Left lung (tissue), 10 donors: ENCODE results near the gene PAF1. TPM values are rescaled to one million over a fixed set of nuclear protein-coding genes. Genes with fewer than 3 reads are reported as not detected.

ENCODE experiments used
- ATAC-seq: fragments of 200-7000 bp; cut with Tn5 transposase; one replicate; pipeline ENCODE4 v1.9.1; 2020; ENCODE audit warnings: moderate library complexity
- DNase-seq, 4 donors: peaks; one replicate each; pipeline ENCODE4 v3.0.0-alpha.2; 2013 to 2020
- H3K27ac ChIP-seq, 2 donors: fragments of 200-600 bp; sonication (generic) in 1 of 2; one replicate each; pipeline versions ENCODE4 v1.5.0 to v1.8.0; 2020 to 2021
- H3K27me3 ChIP-seq, 2 donors: fragments of 200-600 bp; sonication (generic) in 1 of 2; one replicate each; pipeline versions ENCODE4 v1.5.0 to v1.8.0; 2020 to 2021
- H3K36me3 ChIP-seq, 2 donors: fragments of 200-600 bp; sonication (generic) in 1 of 2; one replicate each; pipeline versions ENCODE4 v1.5.0 to v1.8.0; 2020 to 2021
- H3K4me1 ChIP-seq, 2 donors: fragments of 200-600 bp; one replicate each; pipeline ENCODE4 v1.8.0; 2021
- H3K4me3 ChIP-seq, 2 donors: fragments of 200-600 bp; sonication (generic) in 1 of 2; one replicate each; pipeline versions ENCODE4 v1.5.0 to v1.8.0; 2020 to 2021; ENCODE audit warnings: mild to moderate bottlenecking in 1 of 2
- H3K9me3 ChIP-seq, 2 donors: fragments of 200-600 bp; sonication (generic) in 1 of 2; one replicate each; pipeline versions ENCODE4 v1.5.0 to v1.8.0; 2020 to 2021
- CTCF ChIP-seq, 2 donors: fragments of 200-600 bp; sonication (generic) in 1 of 2; IDR thresholded peaks; one replicate each; pipeline versions ENCODE4 v1.5.0 to v1.8.0; 2021; ENCODE audit warnings: antibody characterized with exemption in 2 of 2
- intact Hi-C, 2 donors: fragments of 100-400 bp; cut with DNase I; formaldehyde crosslinking; loops; one replicate each; pipeline versions ENCODE4 v1.11.2 to v1.14.2; 2022
- polyA plus RNA-seq, 6 donors: library from polyadenylated mRNA; unstranded; fragments of 120-200 nt; gene quantifications; one replicate each; pipeline ENCODE4 v1.2.1, GENCODE V29; 2013; ENCODE audit not compliant: insufficient read length in 6 of 6
- total RNA-seq, 2 donors: library from RNA; stranded (reverse); fragmentation: NEBNext Ultra II Directional; extraction: Animal tissue kit (Norgen Biotek cat#: 25700); gene quantifications; one replicate each; pipeline ENCODE4 v1.2.1, GENCODE V29; 2021
- donor health status: DM: no; HTN: yes; CAD: no.
- donor health status: DM: no; HTN: no; CAD: no.

Gene PAF1
- total and polyA plus RNA-seq, 8 donors = 31.0 to 70.4 (median 64.9) TPM

- ATAC-seq = no peak
These were observed 20.4 kb upstream of the PAF1 start for GRCh38 chr19:39411081-39411831.

GRCh38 chr19:39410831-39411080 is 19.9 kb upstream of the PAF1 start:
- TF ChIP-seq CTCF (IDR thresholded peaks at IDR 0.05) = no peak
- Histone ChIP-seq H3K27me3 (peaks cover 0 to 12% of the 10 kb centered on the region in 2 donors), H3K36me3 (peaks cover 9 to 21% of the 10 kb centered on the region in 2 donors), H3K9me3 (no peaks in the 10 kb centered on the region), H3K4me1 (peaks cover 11 to 61% of the 10 kb centered on the region in 2 donors), H3K27ac (peak overlapping the region; percentile 98 to 100), H3K4me3 (peak overlapping the region in 1 of 2 donors; percentile 100)
- ATAC-seq = no peak
- intact Hi-C loops = no loop called here
- no peak for DNase-seq

More at GRCh38 chr19:39411081-39411831, 20.4 kb upstream of the PAF1 start:
- Histone ChIP-seq H3K4me3 (peak overlapping the region in 1 of 2 donors; percentile 100), H3K36me3 (peaks cover 9 to 21% of the 10 kb centered on the region in 2 donors), H3K4me1 (peaks cover 11 to 58% of the 10 kb centered on the region in 2 donors), H3K27me3 (peaks cover 0 to 12% of the 10 kb centered on the region in 2 donors), H3K9me3 (no peaks in the 10 kb centered on the region), H3K27ac (peak overlapping the region; percentile 98 to 100)
- DNase-seq = peak in 2 of 4 donors; percentile 38 to 55
- no peak for TF ChIP-seq CTCF (IDR thresholded peaks at IDR 0.05)
- intact Hi-C loops = no loop called here

GRCh38 chr19:39410017-39410830 is 19.3 kb upstream of the PAF1 start:
- Histone ChIP-seq H3K27me3 (peaks cover 0 to 12% of the 10 kb centered on the region in 2 donors), H3K27ac (peak overlapping the region; percentile 98 to 100), H3K4me3 (peak overlapping the region; percentile 99 to 100), H3K4me1 (peaks cover 11 to 62% of the 10 kb centered on the region in 2 donors), H3K9me3 (no peaks in the 10 kb centered on the region), H3K36me3 (peaks cover 9 to 21% of the 10 kb centered on the region in 2 donors)
- intact Hi-C loops = no loop called here
- DNase-seq (peak in 3 of 4 donors; percentile 80 to 93 (median 84)), ATAC-seq (peak; percentile 6)
- no peak for TF ChIP-seq CTCF (IDR thresholded peaks at IDR 0.05)

- peak in 3 of 4 donors; percentile 91 to 98 (median 95) for DNase-seq
- H3K9me3 ChIP-seq = no peaks in the 10 kb centered on the region
- H3K27me3 ChIP-seq = peaks cover 0 to 12% of the 10 kb centered on the region in 2 donors
- peak overlapping the region; percentile 98 to 100 for H3K27ac ChIP-seq
- TF ChIP-seq CTCF (IDR thresholded peaks at IDR 0.05) = no peak
- intact Hi-C loops = no loop called here
- H3K4me1 ChIP-seq = peaks cover 11 to 62% of the 10 kb centered on the region in 2 donors
- H3K4me3 ChIP-seq = peak overlapping the region; percentile 99 to 100
- peak; percentile 26 for ATAC-seq
- peaks cover 9 to 21% of the 10 kb centered on the region in 2 donors for H3K36me3 ChIP-seq
These were observed 18.5 kb upstream of the PAF1 start for GRCh38 chr19:39409208-39410016.
